Stimulated activated CD8-positive, alpha-beta memory T cell treated with anti-CD3 and anti-CD28 coated beads, Interleukin-4, amount 100 ng/mL, for 24 hours (primary cell): ENCODE data around the gene RIMBP2.

Experiments used
- DNase-seq: peaks from one replicate; pipeline ENCODE4 v3.0.0-alpha.2; 2020; ENCODE audit warnings: low read depth

The RIMBP2 gene

DNA sequence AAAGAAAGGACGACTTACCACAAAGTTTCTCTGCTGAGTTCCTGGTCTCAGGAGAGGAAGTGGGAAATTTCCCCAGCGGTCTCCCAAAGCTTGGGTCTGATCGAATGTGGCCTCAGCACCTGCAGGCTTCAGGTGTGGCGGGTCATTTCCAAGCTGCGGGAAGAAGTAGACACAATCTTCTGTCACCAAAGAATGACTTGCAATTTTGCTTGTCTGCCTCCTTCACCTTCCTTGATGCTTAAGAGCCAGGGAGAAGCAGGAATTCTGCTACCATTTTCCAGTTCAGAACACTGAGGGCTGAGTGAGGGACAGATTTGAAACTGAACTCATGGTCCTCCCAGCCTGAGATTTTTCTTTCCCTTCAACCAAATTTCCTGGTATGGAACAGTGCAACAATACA, 87.8 kb downstream of the RIMBP2 start:
- no peak for DNase-seq

DNA sequence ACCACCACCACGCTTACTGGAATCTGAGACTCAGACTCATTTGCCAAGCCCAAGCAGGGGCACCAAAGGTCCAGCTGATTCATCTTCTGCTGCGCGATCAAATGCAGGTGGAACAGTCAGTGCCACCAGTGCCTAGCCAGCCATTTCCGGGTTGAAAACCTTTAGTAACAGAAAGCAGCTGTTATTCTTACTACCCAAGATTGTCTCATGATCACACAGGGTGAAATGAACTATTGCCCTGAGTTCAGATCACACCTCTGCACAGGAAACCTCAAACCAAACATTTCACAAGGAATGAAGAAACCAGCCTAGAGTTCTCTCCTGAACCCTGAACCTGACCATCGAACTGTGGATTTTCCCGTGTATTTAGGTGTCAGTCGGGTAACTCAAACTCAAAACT, 88.9 kb downstream of the RIMBP2 start:
- DNase-seq: no peak

DNA sequence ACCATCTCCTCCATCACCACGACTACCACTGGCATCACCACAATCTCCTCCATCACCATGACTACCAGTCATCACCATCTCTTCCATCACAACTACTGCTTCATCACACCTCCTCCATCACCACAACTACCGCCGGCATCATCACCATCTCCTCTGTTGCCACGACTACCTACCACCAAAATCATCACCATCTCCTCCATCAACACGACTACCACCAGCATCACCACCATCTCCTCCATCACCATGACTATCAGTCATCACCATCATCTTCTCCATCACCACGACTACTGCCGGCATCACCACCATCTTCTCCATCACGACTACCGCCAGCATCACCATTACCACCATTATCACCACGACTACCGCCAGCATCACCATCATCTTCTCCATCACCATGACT, 89.5 kb downstream of the RIMBP2 start:
- no peak for DNase-seq

DNA sequence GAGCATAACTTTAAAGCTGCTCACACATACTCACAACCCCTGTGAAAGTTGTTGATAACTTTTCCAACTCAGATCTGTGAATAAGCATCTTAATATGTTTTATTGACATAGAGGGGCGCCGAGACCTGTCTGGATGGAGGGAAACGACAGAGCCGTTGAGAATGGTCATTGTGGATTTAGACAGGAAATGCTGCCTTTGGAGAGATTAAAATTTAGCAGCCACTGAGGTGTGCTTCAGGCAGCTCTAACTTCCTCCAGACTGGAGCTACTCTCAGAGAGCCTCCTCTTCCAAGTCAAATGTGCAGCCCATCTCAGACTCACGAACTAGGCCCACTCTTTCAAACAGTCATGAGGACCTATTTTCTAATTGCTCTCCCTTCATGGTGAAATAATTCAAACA, 90.9 kb downstream of the RIMBP2 start:
- no peak for DNase-seq

DNA sequence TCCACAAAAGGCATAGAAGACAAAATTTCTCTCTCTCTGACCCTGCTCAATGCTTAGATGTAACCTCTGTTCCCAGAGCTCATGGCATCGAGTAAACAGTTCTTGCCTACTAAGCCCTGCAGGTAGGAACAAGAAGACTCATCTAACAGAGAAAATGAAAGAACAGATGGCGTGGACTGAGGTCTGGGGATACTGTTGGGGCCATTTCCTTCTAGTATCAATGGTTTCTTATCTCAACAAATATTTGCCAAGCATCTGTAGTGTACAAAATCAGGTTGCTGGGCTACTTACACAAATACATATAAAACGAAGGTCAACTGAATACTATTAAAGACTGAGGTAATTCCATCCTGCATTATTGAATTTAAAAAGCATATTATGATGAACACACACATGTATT, 93.3 kb downstream of the RIMBP2 start:
- no peak for DNase-seq

DNA sequence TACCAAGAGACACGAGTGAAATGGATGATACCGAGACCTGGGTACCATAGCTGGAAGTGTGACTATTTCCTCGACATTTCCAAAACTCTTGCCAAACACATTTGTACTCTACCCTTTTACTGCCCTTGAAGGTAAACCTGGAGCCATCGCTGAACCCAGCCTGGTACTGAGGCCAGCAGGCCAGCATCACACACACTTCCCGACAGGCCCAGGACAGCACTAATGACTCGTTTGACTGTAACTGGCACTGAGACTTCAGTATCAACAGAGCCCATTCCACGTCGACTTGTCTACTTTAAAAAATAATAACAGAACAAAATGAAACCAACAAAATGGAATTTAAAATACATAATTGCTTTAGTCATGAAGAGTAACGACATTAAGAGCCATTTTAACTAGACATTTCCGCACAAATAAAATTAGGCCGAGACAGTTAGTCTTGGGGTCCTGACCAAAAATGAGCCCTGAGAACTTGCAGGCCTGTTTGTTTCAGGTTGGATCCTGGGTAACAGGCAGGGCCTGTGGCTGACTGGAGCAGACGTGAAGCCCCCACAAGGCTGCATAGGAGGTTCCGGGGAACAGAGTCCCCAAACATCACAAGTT, 94.3 kb downstream of the RIMBP2 start:
- DNase-seq: no peak

DNA sequence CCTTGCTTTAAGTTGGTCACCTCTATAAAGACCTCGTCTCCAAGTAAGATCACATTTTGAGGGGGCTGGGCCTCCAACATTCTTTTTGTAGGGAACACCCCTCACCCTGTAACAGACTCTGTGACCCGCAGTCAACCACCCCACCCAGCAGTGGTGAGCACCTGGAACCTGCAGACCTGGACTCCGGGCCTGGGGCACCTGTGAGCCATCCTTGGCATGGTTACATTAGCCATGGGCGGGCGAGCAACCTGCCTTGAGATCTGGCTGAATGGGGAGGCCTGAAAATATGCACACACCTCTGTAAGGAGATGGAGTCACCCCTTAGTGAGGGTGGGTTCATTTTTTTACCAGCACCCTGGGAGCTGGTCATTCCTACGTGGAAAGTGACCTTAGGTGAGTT, 95.3 kb downstream of the RIMBP2 start:
- DNase-seq: no peak

DNA sequence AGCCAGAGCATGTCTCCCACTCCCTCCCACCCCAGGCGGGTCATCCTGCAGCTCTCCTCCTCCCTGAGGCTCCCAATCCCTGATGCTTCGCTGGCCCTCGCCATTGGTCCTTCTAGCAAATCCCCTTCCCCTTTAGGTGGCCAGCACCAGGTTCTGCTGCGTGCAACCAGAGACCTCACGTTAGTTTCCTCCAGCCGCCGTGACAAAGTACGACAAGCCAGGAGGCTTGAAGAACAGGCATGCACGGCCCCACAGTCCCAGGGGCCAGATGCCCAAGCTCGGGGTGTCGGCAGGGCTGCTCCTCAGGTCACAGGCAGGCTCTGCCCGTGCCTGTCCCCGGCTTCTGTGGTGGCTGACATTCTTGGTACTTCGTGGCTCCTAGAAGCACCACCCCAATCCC, 95.8 kb downstream of the RIMBP2 start:
- DNase-seq: no peak

DNA sequence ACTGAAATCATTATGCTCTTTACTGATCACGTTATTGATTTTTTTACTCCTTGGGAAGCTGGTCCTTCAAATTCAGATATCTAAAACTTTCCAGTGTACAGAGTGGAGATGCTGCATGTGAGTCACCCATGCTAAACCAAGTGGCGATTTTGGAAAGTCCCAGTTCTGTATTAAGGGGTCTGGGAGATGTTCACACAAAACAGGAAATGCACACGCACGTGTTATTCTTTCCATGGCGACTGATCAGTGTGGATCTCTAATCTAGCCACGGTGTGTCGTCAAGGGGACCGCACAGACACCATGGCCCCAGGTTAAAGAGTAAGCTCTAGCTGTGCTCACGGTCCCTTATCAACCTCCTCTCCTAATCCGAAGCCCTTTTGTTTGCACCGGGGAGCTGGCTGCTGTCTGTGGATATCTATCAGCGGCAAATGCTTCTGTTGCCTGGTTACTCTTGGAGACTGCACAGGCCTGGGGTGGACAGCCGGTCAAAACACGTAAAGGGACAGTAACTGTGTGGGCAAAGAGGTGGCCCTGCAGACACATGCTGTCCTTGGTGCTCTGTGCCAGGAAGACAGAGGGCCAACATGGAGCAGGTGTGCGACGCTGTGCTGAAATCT, 96.6 kb downstream of the RIMBP2 start:
- no peak for DNase-seq

DNA sequence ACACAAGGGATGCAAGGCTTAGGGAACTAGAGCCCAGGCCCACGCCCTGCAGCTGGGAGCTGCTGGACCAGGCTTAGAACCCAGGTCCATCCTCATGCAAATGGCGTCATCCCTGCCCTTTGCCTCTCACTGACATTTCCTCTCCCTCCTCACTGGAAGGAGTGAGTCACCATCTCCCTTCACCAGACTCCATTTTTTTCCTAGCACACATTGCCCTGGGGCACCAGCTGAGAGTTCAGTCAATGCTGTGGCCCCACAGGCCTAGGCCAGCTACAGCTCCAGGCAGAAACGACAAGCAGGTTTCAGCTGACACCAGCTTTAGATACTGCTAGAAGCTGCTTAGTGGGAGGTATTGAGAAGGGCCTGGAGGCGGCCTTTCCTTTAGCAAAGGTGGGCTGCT, 98.9 kb downstream of the RIMBP2 start:
- no peak for DNase-seq

DNA sequence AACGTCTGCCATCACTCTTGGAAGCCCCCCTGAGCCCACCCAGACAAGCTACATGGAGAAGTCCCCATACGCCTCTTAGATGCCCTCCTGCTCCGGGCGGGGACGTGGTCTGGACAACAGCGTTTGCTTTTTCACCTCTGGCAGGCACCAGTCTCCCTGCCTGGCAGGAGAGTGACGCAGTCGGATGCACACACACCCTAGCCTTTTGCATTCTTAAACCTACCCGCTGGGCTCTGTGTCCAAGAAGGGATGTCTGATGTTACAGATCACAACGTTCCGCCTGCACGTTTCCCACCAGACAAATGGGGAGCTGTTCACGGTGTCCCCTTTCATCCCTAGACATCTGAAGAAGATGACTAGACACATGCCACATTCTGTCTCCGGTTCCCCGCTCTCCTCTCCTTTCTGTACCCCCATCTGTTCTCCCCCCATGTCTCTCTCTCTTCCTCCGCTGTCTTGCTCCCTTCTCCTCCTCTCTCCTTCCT, 100.2 kb downstream of the RIMBP2 start:
- no peak for DNase-seq

DNA sequence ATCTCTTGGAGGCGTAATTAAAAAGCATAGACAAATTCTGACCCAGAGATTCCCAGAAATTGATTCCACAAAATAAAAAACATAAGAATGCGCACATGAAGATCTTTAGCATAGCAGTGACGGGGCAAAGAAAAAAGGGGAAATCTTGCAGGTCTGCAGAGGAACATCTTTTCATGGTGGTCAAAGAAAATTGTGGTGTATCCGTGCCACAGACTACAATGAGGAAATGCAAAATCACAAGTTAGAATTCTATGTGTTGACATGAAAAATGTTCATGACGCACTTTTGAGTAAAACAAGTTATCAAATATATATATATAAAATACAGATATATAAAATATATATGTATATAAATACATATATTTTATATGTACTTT, 101.6 kb downstream of the RIMBP2 start:
- DNase-seq: no peak

DNA sequence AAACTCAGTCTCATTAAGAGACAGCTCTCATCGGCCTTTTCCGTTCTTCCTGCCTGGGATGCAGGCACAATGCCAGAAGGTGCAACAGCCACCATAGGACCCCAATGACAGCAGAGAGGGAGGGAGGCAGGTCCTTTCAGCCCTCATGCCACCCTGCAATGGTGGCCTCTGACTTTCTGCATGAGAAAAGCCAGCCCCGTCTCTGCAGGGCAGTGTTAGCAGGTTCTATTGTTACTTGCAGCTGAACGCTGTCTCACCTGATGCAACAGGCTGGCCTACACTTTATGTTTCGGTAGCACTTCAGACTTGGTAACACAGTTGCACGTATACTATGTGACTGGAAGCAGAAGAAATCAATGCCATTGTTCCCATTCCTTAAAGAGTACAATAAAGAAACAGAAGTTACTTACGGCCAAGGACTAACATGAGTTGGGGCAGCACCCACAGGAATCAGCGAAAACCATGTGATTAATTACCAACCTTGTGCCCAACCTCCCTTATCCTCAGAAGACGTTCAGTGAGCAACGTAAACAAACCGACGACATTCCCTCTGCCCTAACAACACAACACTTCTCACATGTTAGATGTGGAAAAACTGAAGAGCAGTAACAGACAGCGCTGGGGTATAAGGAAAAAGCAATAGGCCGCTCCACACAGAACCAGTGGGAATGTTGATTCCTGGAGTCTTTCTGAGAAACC, 102.1 kb downstream of the RIMBP2 start:
- DNase-seq: no peak

DNA sequence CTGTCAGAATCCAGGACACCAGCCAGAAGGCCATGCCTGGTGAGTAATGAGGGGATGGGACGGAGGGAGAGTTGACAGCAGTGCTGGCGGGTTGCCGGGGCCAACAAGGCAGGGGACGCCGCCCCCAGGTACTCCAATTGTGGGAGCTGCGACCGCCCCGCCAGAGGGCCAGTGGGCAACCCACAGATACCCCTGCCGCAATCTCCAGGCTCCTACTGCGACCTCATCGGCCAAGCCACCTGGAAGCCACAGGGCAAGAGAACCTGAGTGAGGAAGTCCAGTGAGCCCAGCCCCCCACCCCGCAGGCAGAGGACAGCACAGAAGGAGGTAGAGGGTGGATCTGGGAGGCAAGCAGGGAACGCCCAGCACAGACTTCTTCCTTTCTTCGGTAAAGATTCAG, 103.0 kb downstream of the RIMBP2 start:
- DNase-seq: no peak

DNA sequence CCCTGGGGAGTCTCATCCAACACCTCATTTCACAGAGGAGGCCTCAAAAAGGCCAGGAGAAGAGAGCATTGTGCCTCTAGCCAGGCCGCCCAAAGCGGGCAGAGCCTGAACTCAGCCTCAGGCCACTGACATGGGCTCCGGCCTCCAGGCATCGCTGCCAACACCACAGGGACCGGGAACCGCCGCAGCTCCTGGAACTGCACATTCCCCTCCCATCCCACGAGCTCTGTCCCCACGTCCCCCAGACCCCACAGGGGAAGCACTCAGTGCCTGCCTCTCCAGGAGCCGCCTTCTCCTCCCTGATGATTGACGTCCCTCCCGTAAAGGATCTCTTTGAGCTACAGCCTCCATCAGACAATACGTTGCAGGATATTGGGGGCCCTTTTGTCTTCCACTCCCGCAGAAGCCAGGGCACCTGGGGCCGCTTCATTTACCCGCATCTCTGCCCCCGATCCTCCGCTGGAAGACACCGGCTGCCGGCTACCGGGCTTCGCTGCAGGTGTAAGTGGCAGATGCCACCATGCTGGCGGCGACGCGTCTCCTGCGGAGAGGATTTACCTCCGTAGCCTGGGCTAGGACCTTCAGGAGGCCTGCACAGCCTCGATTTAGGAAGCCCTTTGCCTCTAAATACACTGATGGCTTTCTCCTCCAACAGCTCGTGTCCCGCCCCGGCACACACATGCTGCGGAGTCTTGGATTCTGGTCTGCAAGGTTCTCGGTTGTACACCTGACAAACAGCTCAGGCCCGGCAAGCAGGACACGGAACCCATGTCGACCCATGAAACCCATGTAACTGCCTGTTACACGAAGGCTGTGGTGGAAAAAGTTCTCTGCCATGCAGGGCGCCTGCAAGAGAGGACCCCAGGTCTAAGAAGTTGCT, 104.8 kb downstream of the RIMBP2 start:
- DNase-seq: no peak

DNA sequence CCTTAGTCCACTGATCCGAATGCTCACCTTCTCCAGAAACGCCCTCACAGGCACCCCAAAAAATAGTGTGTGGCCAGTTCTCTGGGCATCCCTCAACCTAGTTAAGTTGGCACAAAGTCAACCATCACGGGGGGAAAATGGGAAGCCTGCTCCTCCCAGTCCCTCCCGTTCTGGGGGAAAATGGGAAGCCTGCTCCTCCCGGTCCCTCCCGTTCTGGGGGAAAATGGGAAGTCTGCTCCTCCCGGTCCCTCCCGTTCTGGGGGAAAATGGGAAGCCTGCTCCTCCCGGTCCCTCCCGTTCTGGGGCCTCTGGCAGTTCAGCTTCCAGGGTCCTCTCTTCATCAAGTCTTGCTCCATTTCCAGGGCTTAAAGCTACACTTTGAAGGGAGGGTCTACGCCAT, 106.1 kb downstream of the RIMBP2 start:
- no peak for DNase-seq

DNA sequence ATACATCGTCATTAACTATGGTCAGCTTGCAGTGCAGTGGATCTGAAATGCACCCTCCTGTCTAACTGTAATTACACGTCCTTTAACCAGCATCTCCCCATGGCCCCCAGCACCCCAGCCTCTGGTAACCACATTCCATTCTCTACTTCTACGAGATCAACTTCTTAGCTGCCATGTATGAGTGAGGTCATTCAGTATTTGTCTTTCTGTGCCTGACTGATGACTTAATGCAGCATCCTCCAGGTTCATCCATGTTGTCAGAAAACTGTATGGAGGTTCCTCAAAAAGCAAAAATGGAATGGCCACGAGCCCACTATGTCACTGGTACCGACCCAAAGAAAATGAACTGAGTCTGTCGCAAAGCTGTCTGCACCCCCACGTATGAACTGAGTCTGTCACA, 107.3 kb downstream of the RIMBP2 start:
- DNase-seq: no peak

DNA sequence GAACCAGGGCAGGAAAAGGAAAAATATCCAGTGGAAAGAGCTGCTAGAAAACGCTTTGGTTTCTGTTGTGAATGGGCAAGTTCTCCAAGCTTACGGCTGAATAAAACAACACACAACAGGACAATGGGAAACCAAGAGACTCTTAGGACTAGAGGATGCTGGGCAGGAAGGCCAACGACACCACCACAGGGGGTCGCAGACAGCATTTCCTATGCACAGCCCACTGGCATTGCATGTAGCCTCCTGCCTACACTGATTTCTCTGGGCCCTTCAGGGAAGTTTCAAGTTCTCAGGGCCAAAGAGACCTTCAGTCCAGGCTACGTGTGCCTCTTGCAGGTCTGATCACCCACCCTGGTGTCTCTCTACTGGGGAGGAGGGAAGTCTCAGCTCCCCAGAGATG, 108.0 kb downstream of the RIMBP2 start:
- DNase-seq: no peak

DNA sequence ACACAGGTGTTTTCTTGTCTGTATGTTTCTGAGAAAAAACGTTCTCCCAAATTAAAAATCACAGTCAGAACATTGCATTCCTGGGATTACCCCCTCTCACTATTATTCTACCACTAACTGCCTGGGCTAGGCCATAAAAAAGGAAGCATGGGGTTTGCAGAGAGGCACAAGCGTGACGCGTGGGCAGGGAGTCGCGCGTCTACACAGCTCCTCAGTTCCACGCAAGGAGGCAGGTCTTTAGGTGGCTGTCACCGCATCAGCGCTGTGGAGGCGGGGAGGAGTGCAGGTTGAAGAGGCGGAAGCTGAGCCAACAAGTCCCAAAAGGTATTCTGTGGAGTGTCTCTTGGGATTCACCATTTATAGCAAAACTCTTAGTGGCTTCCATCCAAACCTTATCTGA, 109.9 kb downstream of the RIMBP2 start:
- DNase-seq: no peak

DNA sequence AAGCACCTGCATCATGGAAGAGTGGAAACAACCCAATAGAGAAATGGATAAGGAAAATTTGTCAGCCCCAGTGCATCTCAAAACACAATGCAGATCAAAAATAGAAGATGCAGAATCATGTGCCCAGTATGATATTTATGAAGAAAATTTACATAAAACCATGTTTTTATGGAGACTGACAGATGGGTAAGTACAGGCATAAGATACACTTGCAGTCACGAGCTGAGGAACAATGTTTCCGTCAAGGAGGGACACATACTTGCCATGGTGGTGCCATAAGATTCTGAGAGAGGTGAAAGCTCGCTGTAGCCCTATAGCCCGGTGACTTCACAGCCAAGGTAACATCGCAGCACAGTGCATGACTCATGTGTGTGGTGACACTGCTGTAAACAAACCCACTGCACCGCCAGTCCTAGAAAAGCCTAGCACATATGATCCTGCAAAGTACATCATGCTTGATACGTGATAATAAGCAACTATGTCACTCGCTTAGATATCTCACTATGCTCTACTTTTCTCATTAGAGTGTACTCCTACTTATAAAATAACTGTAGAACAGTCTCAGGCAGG, 112.6 kb downstream of the RIMBP2 start:
- no peak for DNase-seq

DNA sequence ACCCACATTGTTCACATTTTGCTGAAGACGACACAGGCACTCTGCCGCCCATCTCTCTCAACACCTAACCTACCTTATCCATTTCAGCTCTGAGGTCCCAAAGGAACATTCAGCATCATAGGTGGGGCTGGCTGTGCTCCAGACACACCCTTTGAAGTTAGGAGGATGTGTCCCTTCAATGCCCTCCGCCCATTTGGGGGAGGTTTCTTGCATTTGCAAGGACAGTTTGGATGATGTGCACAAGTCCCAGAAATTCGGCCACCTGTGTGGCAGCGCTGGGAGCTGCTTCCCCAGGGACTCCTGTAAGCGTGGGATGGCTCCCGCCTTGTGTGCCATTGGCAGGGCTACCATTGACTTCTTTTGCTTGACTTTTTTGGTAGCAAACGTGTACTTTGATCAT, 113.8 kb downstream of the RIMBP2 start:
- no peak for DNase-seq

DNA sequence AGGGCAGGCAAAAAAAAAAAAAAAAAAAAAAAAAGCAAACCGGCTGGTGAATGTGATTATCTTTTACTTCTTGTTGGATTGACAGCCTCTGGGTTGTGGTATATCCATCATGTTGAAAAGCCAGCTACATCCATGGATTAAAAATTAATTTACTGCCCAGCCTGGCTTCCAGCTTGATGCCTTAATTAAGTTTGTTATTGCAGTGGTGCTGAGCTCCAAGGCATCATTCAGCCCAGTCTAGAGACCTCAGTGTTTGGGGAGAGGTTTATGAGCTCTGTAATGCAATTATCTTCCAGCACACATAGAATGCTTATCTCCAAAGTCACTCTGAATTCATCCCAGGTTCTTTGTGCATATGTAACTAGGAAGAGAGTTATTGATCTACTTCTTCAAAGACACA, 114.8 kb downstream of the RIMBP2 start:
- DNase-seq: no peak
